ENCODE measurements around the gene SLC35F3. TPM values are rescaled to one million over a fixed set of nuclear protein-coding genes. Genes with fewer than 3 reads are reported as not detected.

The SLC35F3 gene
- total RNA-seq, 1 experiment from 2014 or later = 0.66 TPM

- H3K27me3 Mint-ChIP-seq (ENCODE audit: unreplicated experiment) = no peaks in the 10 kb centered on the region
- H3K4me3 Mint-ChIP-seq (ENCODE audit: low read depth, unreplicated experiment) = no peak overlapping the region
- peaks cover 6% of the 10 kb centered on the region for H3K9me3 Mint-ChIP-seq (ENCODE audit: low read depth, unreplicated experiment)
- TF ChIP-seq CTCF (IDR thresholded peaks at IDR 0.05; ENCODE audit: unreplicated experiment) = no peak
- H3K36me3 Mint-ChIP-seq (ENCODE audit: insufficient read depth, unreplicated experiment) = no peaks in the 10 kb centered on the region
- no peak for DNase-seq
- H3K27ac Mint-ChIP-seq (ENCODE audit: unreplicated experiment) = no peak overlapping the region
- BruUV-seq (replicated peaks) = no TSS peak
- intact Hi-C loops (cut with micrococcal nuclease; ENCODE audit: unreplicated experiment) = no loop called here
- CTCF ChIA-PET = no interaction called here
- H3K4me1 Mint-ChIP-seq (ENCODE audit: low read depth, unreplicated experiment) = no peaks in the 10 kb centered on the region
Observed at GRCh38 chr1:234019387-234019786, 114.9 kb downstream of the SLC35F3 start.

GRCh38 chr1:234022302-234022701, 117.8 kb downstream of the SLC35F3 start:
- DNase-seq = no peak
- CTCF ChIA-PET = no interaction called here
- intact Hi-C loops (cut with micrococcal nuclease; ENCODE audit: unreplicated experiment) = no loop called here
- peaks cover 2% of the 10 kb centered on the region for H3K9me3 Mint-ChIP-seq (ENCODE audit: low read depth, unreplicated experiment)
- no peaks in the 10 kb centered on the region for H3K36me3 Mint-ChIP-seq (ENCODE audit: insufficient read depth, unreplicated experiment)
- H3K4me3 Mint-ChIP-seq (ENCODE audit: low read depth, unreplicated experiment) = no peak overlapping the region
- TF ChIP-seq CTCF (IDR thresholded peaks at IDR 0.05; ENCODE audit: unreplicated experiment) = no peak
- no peaks in the 10 kb centered on the region for H3K27me3 Mint-ChIP-seq (ENCODE audit: unreplicated experiment)
- H3K4me1 Mint-ChIP-seq (ENCODE audit: low read depth, unreplicated experiment) = no peaks in the 10 kb centered on the region
- BruUV-seq (replicated peaks) = no TSS peak
- no peak overlapping the region for H3K27ac Mint-ChIP-seq (ENCODE audit: unreplicated experiment)

- H3K36me3 Mint-ChIP-seq (ENCODE audit: insufficient read depth, unreplicated experiment) = no peaks in the 10 kb centered on the region
- no peak for DNase-seq
- no peak overlapping the region for H3K27ac Mint-ChIP-seq (ENCODE audit: unreplicated experiment)
- no peak overlapping the region for H3K4me3 Mint-ChIP-seq (ENCODE audit: low read depth, unreplicated experiment)
- no peaks in the 10 kb centered on the region for H3K4me1 Mint-ChIP-seq (ENCODE audit: low read depth, unreplicated experiment)
- no TSS peak for BruUV-seq (replicated peaks)
- no peaks in the 10 kb centered on the region for H3K9me3 Mint-ChIP-seq (ENCODE audit: low read depth, unreplicated experiment)
- intact Hi-C loops (cut with micrococcal nuclease; ENCODE audit: unreplicated experiment) = no loop called here
- CTCF ChIA-PET = no interaction called here
- TF ChIP-seq CTCF (IDR thresholded peaks at IDR 0.05; ENCODE audit: unreplicated experiment) = no peak
- H3K27me3 Mint-ChIP-seq (ENCODE audit: unreplicated experiment) = no peaks in the 10 kb centered on the region
Observed at GRCh38 chr1:234039603-234040002, 135.1 kb downstream of the SLC35F3 start.

- no peak for DNase-seq
- Mint-ChIP-seq H3K36me3 (ENCODE audit: insufficient read depth, unreplicated experiment) (no peaks in the 10 kb centered on the region), H3K27ac (ENCODE audit: unreplicated experiment) (no peak overlapping the region), H3K4me3 (ENCODE audit: low read depth, unreplicated experiment) (no peak overlapping the region), H3K27me3 (ENCODE audit: unreplicated experiment) (no peaks in the 10 kb centered on the region), H3K4me1 (ENCODE audit: low read depth, unreplicated experiment) (no peaks in the 10 kb centered on the region), H3K9me3 (ENCODE audit: low read depth, unreplicated experiment) (no peaks in the 10 kb centered on the region)
- BruUV-seq (replicated peaks) = no TSS peak
- CTCF ChIA-PET = no interaction called here
- intact Hi-C loops (cut with micrococcal nuclease; ENCODE audit: unreplicated experiment) = no loop called here
- TF ChIP-seq CTCF (IDR thresholded peaks at IDR 0.05; ENCODE audit: unreplicated experiment) = no peak
Observed at GRCh38 chr1:234040446-234041317, 136.2 kb downstream of the SLC35F3 start.
